ENCODE data around the gene PHTF2.
A peak's percentile ranks its signal among the peaks of the same experiment; 100 is the strongest.

The PHTF2 gene

GRCh38 chr7:77846317-77847092 lies 47.9 kb downstream of the PHTF2 start:
- H3K4me3 ChIP-seq (ENCODE audit: low read depth, low read length): no peak overlapping the region
- TF ChIP-seq, protein P1, sequence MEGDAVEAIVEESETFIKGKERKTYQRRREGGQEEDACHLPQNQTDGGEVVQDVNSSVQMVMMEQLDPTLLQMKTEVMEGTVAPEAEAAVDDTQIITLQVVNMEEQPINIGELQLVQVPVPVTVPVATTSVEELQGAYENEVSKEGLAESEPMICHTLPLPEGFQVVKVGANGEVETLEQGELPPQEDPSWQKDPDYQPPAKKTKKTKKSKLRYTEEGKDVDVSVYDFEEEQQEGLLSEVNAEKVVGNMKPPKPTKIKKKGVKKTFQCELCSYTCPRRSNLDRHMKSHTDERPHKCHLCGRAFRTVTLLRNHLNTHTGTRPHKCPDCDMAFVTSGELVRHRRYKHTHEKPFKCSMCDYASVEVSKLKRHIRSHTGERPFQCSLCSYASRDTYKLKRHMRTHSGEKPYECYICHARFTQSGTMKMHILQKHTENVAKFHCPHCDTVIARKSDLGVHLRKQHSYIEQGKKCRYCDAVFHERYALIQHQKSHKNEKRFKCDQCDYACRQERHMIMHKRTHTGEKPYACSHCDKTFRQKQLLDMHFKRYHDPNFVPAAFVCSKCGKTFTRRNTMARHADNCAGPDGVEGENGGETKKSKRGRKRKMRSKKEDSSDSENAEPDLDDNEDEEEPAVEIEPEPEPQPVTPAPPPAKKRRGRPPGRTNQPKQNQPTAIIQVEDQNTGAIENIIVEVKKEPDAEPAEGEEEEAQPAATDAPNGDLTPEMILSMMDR (conservative IDR thresholded peaks at IDR 0.05; ENCODE audit: low read depth, low read length): no peak
- DNase-seq (ENCODE audit: low read depth): no peak

GRCh38 chr7:77855371-77856083 lies 57.0 kb downstream of the PHTF2 start:
- TF ChIP-seq, protein P1 (conservative IDR thresholded peaks at IDR 0.05; ENCODE audit: low read depth, low read length): no peak
- no peak overlapping the region for H3K4me3 ChIP-seq (ENCODE audit: low read depth, low read length)
- peak; percentile 58 for DNase-seq (ENCODE audit: low read depth)

GRCh38 chr7:77858278-77858677 lies 59.7 kb downstream of the PHTF2 start:
- TF ChIP-seq, protein P1 (conservative IDR thresholded peaks at IDR 0.05; ENCODE audit: low read depth, low read length): no peak
- H3K4me3 ChIP-seq (ENCODE audit: low read depth, low read length): no peak overlapping the region
- no peak for DNase-seq (ENCODE audit: low read depth)

GRCh38 chr7:77859343-77859742 lies 60.8 kb downstream of the PHTF2 start:
- TF ChIP-seq, protein P1 (conservative IDR thresholded peaks at IDR 0.05; ENCODE audit: low read depth, low read length): no peak
- DNase-seq (ENCODE audit: low read depth): no peak
- H3K4me3 ChIP-seq (ENCODE audit: low read depth, low read length): no peak overlapping the region

- no peak overlapping the region for H3K4me3 ChIP-seq (ENCODE audit: low read depth, low read length)
- DNase-seq (ENCODE audit: low read depth): no peak
- TF ChIP-seq, protein P1 (conservative IDR thresholded peaks at IDR 0.05; ENCODE audit: low read depth, low read length): no peak
Observed at GRCh38 chr7:77862691-77863090, 64.1 kb downstream of the PHTF2 start.

DNA sequence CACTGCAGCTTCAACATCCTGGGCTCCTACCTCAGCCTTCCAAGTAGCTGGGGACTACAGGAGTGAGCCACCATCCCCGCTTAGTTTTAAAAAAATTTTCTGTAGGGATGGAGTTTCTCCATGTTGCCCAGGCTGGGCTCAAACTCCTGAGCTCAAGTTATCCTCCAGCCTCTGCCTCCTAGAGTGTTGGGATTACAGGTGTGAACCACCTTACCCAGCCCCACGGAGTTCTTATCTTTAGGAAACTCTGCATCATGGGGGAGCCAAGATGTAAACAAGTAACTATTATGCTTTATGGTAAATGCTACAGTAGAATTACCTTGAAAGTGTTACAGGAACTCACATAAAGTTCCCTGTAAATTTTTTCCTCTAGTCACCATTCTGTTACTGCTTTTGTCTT lies 65.3 kb downstream of the PHTF2 start:
- TF ChIP-seq, protein P1 (conservative IDR thresholded peaks at IDR 0.05; ENCODE audit: low read depth, low read length): no peak
- no peak overlapping the region for H3K4me3 ChIP-seq (ENCODE audit: low read depth, low read length)
- no peak for DNase-seq (ENCODE audit: low read depth)

Data from choroid plexus epithelial cell (primary cell).